Stomach smooth muscle (tissue), 2 donors: Measurements from ENCODE around the gene CFAP90.

Source experiments
- H3K27ac ChIP-seq: one replicate; pipeline ENCODE4 v1.7.0; 2013; ENCODE audit warnings: mild to moderate bottlenecking, low read length, inconsistent platforms
- H3K27me3 ChIP-seq, 2 donors: one replicate each; pipeline ENCODE4 v1.7.0; 2013; ENCODE audit warnings: low read length in 2 of 2; ENCODE audit not compliant: insufficient read depth in 2 of 2, control insufficient read depth in 1 of 2
- H3K36me3 ChIP-seq, 2 donors: one replicate each; pipeline ENCODE4 v1.7.0; 2013; ENCODE audit warnings: low read length in 2 of 2; ENCODE audit not compliant: control insufficient read depth in 2 of 2, insufficient read depth in 2 of 2
- H3K4me1 ChIP-seq: one replicate; pipeline ENCODE4 v1.7.0; 2013; ENCODE audit warnings: low read length; ENCODE audit not compliant: control insufficient read depth, insufficient read depth
- H3K4me3 ChIP-seq, 2 donors: one replicate each; pipeline ENCODE4 v1.7.0; 2013; ENCODE audit warnings: low read length in 2 of 2
- H3K9ac ChIP-seq, 2 donors: one replicate each; pipeline ENCODE4 v1.7.0; 2013; ENCODE audit warnings: low read length in 2 of 2, mild to moderate bottlenecking in 1 of 2
- H3K9me3 ChIP-seq, 2 donors: one replicate each; pipeline ENCODE4 v1.7.0; 2013; ENCODE audit warnings: low read length in 2 of 2; ENCODE audit not compliant: control insufficient read depth in 2 of 2
- donor health status: healthy.
- donor health status: Pancreatic carcinoma.

The CFAP90 gene, protein sequence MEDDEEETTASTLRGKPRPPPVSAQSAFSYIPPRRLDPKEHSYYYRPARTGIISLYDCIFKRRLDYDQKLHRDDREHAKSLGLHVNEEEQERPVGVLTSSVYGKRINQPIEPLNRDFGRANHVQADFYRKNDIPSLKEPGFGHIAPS

GRCh38 chr5:7850395-7851239, at the start of gene CFAP90:
Gene CFAP90 (minus strand): TSS chr5:7851133. CDS start chr5:7851021, 112 bp downstream.
- H3K27ac ChIP-seq: no peak within 1 kb of the TSS

GRCh38 chr5:7897014-7897600, 46.2 kb upstream of the CFAP90 start:
- Histone ChIP-seq H3K9me3 (no peaks in the 10 kb centered on the region), H3K4me3 (no peak overlapping the region), H3K27ac (no peak overlapping the region), H3K27me3 (no peaks in the 10 kb centered on the region), H3K4me1 (no peaks in the 10 kb centered on the region), H3K9ac (no peak overlapping the region), H3K36me3 (peaks cover 39 to 47% of the 10 kb centered on the region in 2 donors)

More at GRCh38 chr5:7850395-7851239, at the start of gene CFAP90:
- H3K27me3 ChIP-seq: peaks cover 13% of the 10 kb centered on the region in 2 donors
- H3K9me3 ChIP-seq: no peaks in the 10 kb centered on the region
- H3K4me3 ChIP-seq: peak within 1 kb of the TSS; percentile 41 to 72
- no peaks in the 10 kb centered on the region for H3K36me3 ChIP-seq
- H3K4me1 ChIP-seq: peaks cover 16% of the 10 kb centered on the region
- H3K9ac ChIP-seq: peak within 1 kb of the TSS in 1 of 2 donors; percentile 64

DNA sequence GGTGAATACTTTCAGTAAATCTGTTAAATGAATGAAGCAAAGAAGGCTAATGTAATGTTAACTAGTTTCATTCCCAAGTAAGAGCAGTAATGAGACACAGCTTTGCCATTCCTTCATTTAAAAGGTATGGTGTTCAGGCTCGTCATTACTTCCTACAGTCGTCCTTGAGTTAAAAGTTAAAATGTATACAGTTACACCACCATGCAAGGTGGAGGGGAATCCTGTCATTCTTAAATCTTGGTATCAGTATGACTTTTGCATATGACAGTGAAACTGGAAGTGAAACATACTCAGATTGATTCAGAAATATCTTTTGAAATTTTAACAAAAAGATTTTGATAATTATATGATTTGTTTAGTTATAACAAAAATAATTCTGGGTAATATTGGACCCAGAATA, 43.9 kb upstream of the CFAP90 start:
- no peaks in the 10 kb centered on the region for H3K27me3 ChIP-seq
- H3K36me3 ChIP-seq: peaks cover 43 to 51% of the 10 kb centered on the region in 2 donors

DNA sequence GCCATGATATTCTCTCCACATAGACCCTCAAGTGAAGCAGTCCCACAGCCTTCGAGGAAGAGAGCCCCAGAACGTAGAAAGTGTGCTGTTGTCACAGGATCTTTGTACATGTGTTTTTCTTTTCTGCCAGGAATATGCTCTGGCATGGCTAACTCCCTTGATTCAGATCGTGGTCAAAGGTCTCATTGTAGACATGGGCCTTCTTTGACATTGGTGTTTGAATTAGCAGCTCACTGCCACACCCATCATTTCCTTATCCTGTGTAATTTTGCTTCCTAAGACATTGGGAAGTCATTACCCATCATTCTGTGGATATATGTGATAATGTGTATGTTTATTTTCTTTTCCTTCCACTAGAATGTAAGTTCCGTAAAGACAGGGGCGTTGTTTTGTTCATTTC, 43.5 kb upstream of the CFAP90 start:
- Histone ChIP-seq H3K4me1 (no peaks in the 10 kb centered on the region), H3K36me3 (peaks cover 46 to 55% of the 10 kb centered on the region in 2 donors), H3K9me3 (no peaks in the 10 kb centered on the region), H3K27me3 (no peaks in the 10 kb centered on the region), H3K9ac (no peak overlapping the region), H3K4me3 (no peak overlapping the region), H3K27ac (no peak overlapping the region)

More for the DNA sequence above, 43.9 kb upstream of the CFAP90 start:
- Histone ChIP-seq H3K4me1 (no peaks in the 10 kb centered on the region), H3K9ac (no peak overlapping the region), H3K4me3 (no peak overlapping the region), H3K9me3 (no peaks in the 10 kb centered on the region), H3K27ac (no peak overlapping the region)

GRCh38 chr5:7888901-7889300, 38.0 kb upstream of the CFAP90 start:
- Histone ChIP-seq H3K4me1 (no peaks in the 10 kb centered on the region), H3K4me3 (no peak overlapping the region), H3K36me3 (peaks cover 27 to 37% of the 10 kb centered on the region in 2 donors), H3K27me3 (no peaks in the 10 kb centered on the region), H3K27ac (no peak overlapping the region), H3K9ac (no peak overlapping the region), H3K9me3 (no peaks in the 10 kb centered on the region)

- H3K36me3 ChIP-seq: peaks cover 32 to 46% of the 10 kb centered on the region in 2 donors
- peak overlapping the region in 1 of 2 donors; percentile 15 for H3K9ac ChIP-seq
- no peaks in the 10 kb centered on the region for H3K27me3 ChIP-seq
- no peak overlapping the region for H3K27ac ChIP-seq
- H3K4me1 ChIP-seq: no peaks in the 10 kb centered on the region
- H3K4me3 ChIP-seq: no peak overlapping the region
- H3K9me3 ChIP-seq: no peaks in the 10 kb centered on the region
These were observed 36.0 kb upstream of the CFAP90 start for GRCh38 chr5:7886849-7887475.

DNA sequence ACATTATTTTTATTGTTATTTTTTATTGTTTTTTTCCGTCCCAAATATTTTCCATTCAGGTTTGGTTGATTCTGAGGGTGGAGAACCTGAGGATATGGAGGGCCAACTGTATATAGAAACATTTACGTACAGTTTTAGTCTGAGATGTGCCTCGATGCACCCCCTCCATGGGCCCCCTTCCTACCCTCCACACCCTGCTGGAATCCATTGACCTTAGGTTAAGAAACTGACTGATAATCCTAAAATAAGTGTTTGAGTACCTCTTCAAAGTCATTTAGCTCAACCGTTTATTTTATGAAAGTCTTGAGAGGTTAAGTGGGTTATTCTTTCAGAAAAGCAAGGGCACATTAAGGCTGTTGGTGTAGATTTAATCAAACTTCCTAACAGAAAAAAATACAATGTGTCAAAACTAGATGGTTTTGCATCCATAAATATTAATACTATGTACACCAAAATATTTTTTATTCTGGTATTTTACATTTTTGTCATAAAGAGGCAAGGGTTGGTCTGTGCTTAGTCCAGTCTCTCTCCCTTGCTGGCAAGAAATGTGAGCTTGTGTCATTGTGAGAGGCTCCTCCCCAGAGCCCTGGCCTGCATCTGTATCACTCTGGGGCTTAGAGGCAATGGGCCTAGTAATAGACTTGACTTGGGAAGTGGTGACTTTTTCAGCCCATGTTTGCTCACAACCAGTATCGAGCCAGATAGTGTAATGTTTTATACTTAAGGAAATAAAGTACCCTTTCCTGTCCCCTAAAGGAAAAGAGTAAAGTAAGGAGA, 33.7 kb upstream of the CFAP90 start:
- Histone ChIP-seq H3K4me1 (no peaks in the 10 kb centered on the region), H3K9me3 (no peaks in the 10 kb centered on the region), H3K36me3 (peaks cover 39 to 42% of the 10 kb centered on the region in 2 donors), H3K4me3 (no peak overlapping the region), H3K27me3 (no peaks in the 10 kb centered on the region), H3K9ac (no peak overlapping the region), H3K27ac (no peak overlapping the region)

DNA sequence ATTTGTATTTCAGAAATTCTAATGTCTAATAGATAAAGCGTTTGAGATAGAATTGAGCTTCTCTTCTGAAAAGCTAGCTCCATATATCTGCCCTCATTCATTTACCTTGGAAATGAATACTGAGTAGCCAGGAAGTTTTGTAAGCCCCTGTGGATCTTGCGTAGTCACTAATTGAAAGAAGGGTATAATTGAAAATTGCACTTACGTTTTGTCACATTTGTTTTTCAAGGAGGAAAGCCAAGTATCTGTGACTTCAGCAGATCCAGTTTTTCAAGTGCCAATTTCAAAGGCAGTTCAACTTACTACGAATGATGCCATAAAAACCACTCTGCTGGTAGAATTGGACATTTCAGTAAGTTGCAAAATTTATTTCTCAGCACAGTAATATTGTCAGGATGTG, 32.0 kb upstream of the CFAP90 start:
- H3K27me3 ChIP-seq: no peaks in the 10 kb centered on the region
- H3K4me1 ChIP-seq: no peaks in the 10 kb centered on the region
- no peak overlapping the region for H3K27ac ChIP-seq
- no peak overlapping the region for H3K9ac ChIP-seq
- H3K4me3 ChIP-seq: no peak overlapping the region
- no peaks in the 10 kb centered on the region for H3K9me3 ChIP-seq
- H3K36me3 ChIP-seq: peaks cover 41 to 46% of the 10 kb centered on the region in 2 donors

- Histone ChIP-seq H3K9me3 (no peaks in the 10 kb centered on the region), H3K36me3 (peaks cover 46 to 48% of the 10 kb centered on the region in 2 donors), H3K27me3 (no peaks in the 10 kb centered on the region), H3K9ac (no peak overlapping the region), H3K4me3 (no peak overlapping the region), H3K27ac (no peak overlapping the region), H3K4me1 (no peaks in the 10 kb centered on the region)
These were observed 30.9 kb upstream of the CFAP90 start for GRCh38 chr5:7881816-7882215.

- H3K9ac ChIP-seq: no peak overlapping the region
- no peaks in the 10 kb centered on the region for H3K27me3 ChIP-seq
- no peaks in the 10 kb centered on the region for H3K4me1 ChIP-seq
- no peaks in the 10 kb centered on the region for H3K9me3 ChIP-seq
- no peak overlapping the region for H3K27ac ChIP-seq
- no peak overlapping the region for H3K4me3 ChIP-seq
- H3K36me3 ChIP-seq: peaks cover 46 to 53% of the 10 kb centered on the region in 2 donors
These were observed 30.2 kb upstream of the CFAP90 start for GRCh38 chr5:7881091-7881490.
